ENCODE measurements around the gene PPP6R1.

The PPP6R1 gene

GRCh38 chr19:55258476-55258827, 365 bp downstream of the PPP6R1 start:
- Histone ChIP-seq H3K27ac (ENCODE audit: low read depth, low read length) (peak overlapping the region; percentile 37), H2BK5ac (ENCODE audit: low read depth, low read length, poor library complexity) (peak overlapping the region; percentile 77), H3K9ac (ENCODE audit: low read length) (peak overlapping the region; percentile 87), H3K4me3 (ENCODE audit: low read depth, low read length) (peak overlapping the region; percentile 86), H3K36me3 (ENCODE audit: control insufficient read depth in 1 of 2, insufficient read depth in 2 of 2, low read length in 2 of 2) (peaks cover 0 to 7% of the 10 kb centered on the region in 2 experiments), H3K4ac (ENCODE audit: low read depth, low read length) (peak overlapping the region; percentile 91), H3K79me2 (ENCODE audit: control insufficient read depth, insufficient read depth, low read length, poor library complexity) (peaks cover 33% of the 10 kb centered on the region), H2AK5ac (ENCODE audit: low read length) (peak overlapping the region; percentile 92), H4K8ac (ENCODE audit: low read depth, low read length) (peak overlapping the region; percentile 97), H4K91ac (ENCODE audit: low read depth, low read length) (peak overlapping the region; percentile 85), H3K23ac (ENCODE audit: low read length) (no peak overlapping the region), H4K12ac (ENCODE audit: low read depth, low read length) (peak overlapping the region; percentile 92), H3K18ac (ENCODE audit: low read length) (peak overlapping the region; percentile 84), H3K4me1 (ENCODE audit: control insufficient read depth in 1 of 2, insufficient read depth in 2 of 2, low read length in 2 of 2) (peaks cover 16 to 26% of the 10 kb centered on the region in 2 experiments), H3K27me3 (ENCODE audit: insufficient read depth, low read length) (no peaks in the 10 kb centered on the region), H3K9me3 (ENCODE audit: insufficient read depth, low read depth, low read length) (no peaks in the 10 kb centered on the region), H2BK120ac (ENCODE audit: insufficient read depth, low read length, poor library complexity) (peak overlapping the region; percentile 71), H3K79me1 (ENCODE audit: low read length) (peaks cover 13% of the 10 kb centered on the region), H2AFZ (ENCODE audit: insufficient read depth, low read length, poor library complexity) (peak overlapping the region; percentile 99), H3K4me2 (ENCODE audit: low read length) (peak overlapping the region; percentile 92), H3K14ac (ENCODE audit: low read length) (peak overlapping the region; percentile 93), H2BK12ac (ENCODE audit: low read length) (no peak overlapping the region)
- WGBS (ENCODE audit: extremely low coverage, insufficient coverage, insufficient read length): no CpG with 5 or more reads among the region's 53 CpGs
- DNase-seq: no peak

GRCh38 chr19:55257461-55258420, 1.1 kb downstream of the PPP6R1 start:
- H3K27ac ChIP-seq (ENCODE audit: low read depth, low read length): no peak overlapping the region
- peak overlapping the region; percentile 86 for H3K4me3 ChIP-seq (ENCODE audit: low read depth, low read length)
- peak in 1 of 2 donors; percentile 4 for DNase-seq
- H2BK12ac ChIP-seq (ENCODE audit: low read length): no peak overlapping the region
- H4K91ac ChIP-seq (ENCODE audit: low read depth, low read length): no peak overlapping the region
- H3K4ac ChIP-seq (ENCODE audit: low read depth, low read length): peak overlapping the region; percentile 97
- WGBS (ENCODE audit: extremely low coverage, insufficient coverage, insufficient read length): no CpG with 5 or more reads among the region's 51 CpGs
- H3K18ac ChIP-seq (ENCODE audit: low read length): peak overlapping the region; percentile 8
- peak overlapping the region; percentile 92 for H3K4me2 ChIP-seq (ENCODE audit: low read length)
- H3K36me3 ChIP-seq (ENCODE audit: control insufficient read depth in 1 of 2, insufficient read depth in 2 of 2, low read length in 2 of 2): peaks cover 0 to 7% of the 10 kb centered on the region in 2 experiments
- H3K9me3 ChIP-seq (ENCODE audit: insufficient read depth, low read depth, low read length): no peaks in the 10 kb centered on the region
- no peak overlapping the region for H4K8ac ChIP-seq (ENCODE audit: low read depth, low read length)
- H2AFZ ChIP-seq (ENCODE audit: insufficient read depth, low read length, poor library complexity): no peak overlapping the region
- no peaks in the 10 kb centered on the region for H3K27me3 ChIP-seq (ENCODE audit: insufficient read depth, low read length)
- H3K14ac ChIP-seq (ENCODE audit: low read length): peak overlapping the region; percentile 51
- H2AK5ac ChIP-seq (ENCODE audit: low read length): peak overlapping the region; percentile 5
- H3K79me1 ChIP-seq (ENCODE audit: low read length): peaks cover 13% of the 10 kb centered on the region
- H2BK120ac ChIP-seq (ENCODE audit: insufficient read depth, low read length, poor library complexity): peak overlapping the region; percentile 15
- H3K23ac ChIP-seq (ENCODE audit: low read length): no peak overlapping the region
- peak overlapping the region; percentile 92 for H3K9ac ChIP-seq (ENCODE audit: low read length)
- H4K12ac ChIP-seq (ENCODE audit: low read depth, low read length): no peak overlapping the region
- H3K79me2 ChIP-seq (ENCODE audit: control insufficient read depth, insufficient read depth, low read length, poor library complexity): peaks cover 33% of the 10 kb centered on the region
- no peak overlapping the region for H2BK5ac ChIP-seq (ENCODE audit: low read depth, low read length, poor library complexity)
- H3K4me1 ChIP-seq (ENCODE audit: control insufficient read depth in 1 of 2, insufficient read depth in 2 of 2, low read length in 2 of 2): peaks cover 16 to 26% of the 10 kb centered on the region in 2 experiments

GRCh38 chr19:55256562-55257460, 2.0 kb downstream of the PPP6R1 start:
- no CpG with 5 or more reads among the region's 22 CpGs for WGBS (ENCODE audit: extremely low coverage, insufficient coverage, insufficient read length)
- Histone ChIP-seq H3K36me3 (ENCODE audit: control insufficient read depth in 1 of 2, insufficient read depth in 2 of 2, low read length in 2 of 2) (peaks cover 0 to 4% of the 10 kb centered on the region in 2 experiments), H3K4me3 (ENCODE audit: low read depth, low read length) (no peak overlapping the region)

More at GRCh38 chr19:55256562-55257460, 2.0 kb downstream of the PPP6R1 start:
- peaks cover 16 to 27% of the 10 kb centered on the region in 2 experiments for H3K4me1 ChIP-seq (ENCODE audit: control insufficient read depth in 1 of 2, insufficient read depth in 2 of 2, low read length in 2 of 2)
- H2AK5ac ChIP-seq (ENCODE audit: low read length): no peak overlapping the region
- no peak overlapping the region for H3K9ac ChIP-seq (ENCODE audit: low read length)
- H3K27me3 ChIP-seq (ENCODE audit: insufficient read depth, low read length): no peaks in the 10 kb centered on the region
- no peak overlapping the region for H3K14ac ChIP-seq (ENCODE audit: low read length)
- no peaks in the 10 kb centered on the region for H3K9me3 ChIP-seq (ENCODE audit: insufficient read depth, low read depth, low read length)
- no peak overlapping the region for H4K8ac ChIP-seq (ENCODE audit: low read depth, low read length)
- H2BK120ac ChIP-seq (ENCODE audit: insufficient read depth, low read length, poor library complexity): no peak overlapping the region
- no peak overlapping the region for H4K91ac ChIP-seq (ENCODE audit: low read depth, low read length)
- no peak overlapping the region for H2BK5ac ChIP-seq (ENCODE audit: low read depth, low read length, poor library complexity)
- no peak overlapping the region for H3K27ac ChIP-seq (ENCODE audit: low read depth, low read length)
- peaks cover 13% of the 10 kb centered on the region for H3K79me1 ChIP-seq (ENCODE audit: low read length)
- peak overlapping the region; percentile 97 for H3K4ac ChIP-seq (ENCODE audit: low read depth, low read length)
- no peak overlapping the region for H4K12ac ChIP-seq (ENCODE audit: low read depth, low read length)
- no peak overlapping the region for H3K23ac ChIP-seq (ENCODE audit: low read length)
- peaks cover 33% of the 10 kb centered on the region for H3K79me2 ChIP-seq (ENCODE audit: control insufficient read depth, insufficient read depth, low read length, poor library complexity)
- DNase-seq: no peak
- no peak overlapping the region for H2AFZ ChIP-seq (ENCODE audit: insufficient read depth, low read length, poor library complexity)
- H3K18ac ChIP-seq (ENCODE audit: low read length): no peak overlapping the region
- peak overlapping the region; percentile 92 for H3K4me2 ChIP-seq (ENCODE audit: low read length)
- no peak overlapping the region for H2BK12ac ChIP-seq (ENCODE audit: low read length)

Measured in trophoblast cell (in vitro differentiated cells and primary cell).